H4 (cell line): ENCODE data around the gene RIC8A. TPM values are rescaled to one million over a fixed set of nuclear protein-coding genes. Genes with fewer than 3 reads are reported as not detected.
"Not testable (repeated sequence)": the region's sequence is repeated elsewhere in the genome, so short reads cannot be mapped to it uniquely, and the experiment has no call there.

ENCODE experiments used
- DNase-seq: peaks from one replicate; pipeline ENCODE4 v3.0.0-alpha.2; 2015; ENCODE audit warnings: low spot score
- total RNA-seq: library from RNA; depleted of rRNA; stranded (reverse); fragments of >200 nt; shearing (Covaris generic); gene quantifications from 2 replicates; pipeline ENCODE4 v1.2.3, GENCODE V29; 2014

RIC8A gene
- total RNA-seq, 1 experiment from 2014 or later: 139 TPM

DNA sequence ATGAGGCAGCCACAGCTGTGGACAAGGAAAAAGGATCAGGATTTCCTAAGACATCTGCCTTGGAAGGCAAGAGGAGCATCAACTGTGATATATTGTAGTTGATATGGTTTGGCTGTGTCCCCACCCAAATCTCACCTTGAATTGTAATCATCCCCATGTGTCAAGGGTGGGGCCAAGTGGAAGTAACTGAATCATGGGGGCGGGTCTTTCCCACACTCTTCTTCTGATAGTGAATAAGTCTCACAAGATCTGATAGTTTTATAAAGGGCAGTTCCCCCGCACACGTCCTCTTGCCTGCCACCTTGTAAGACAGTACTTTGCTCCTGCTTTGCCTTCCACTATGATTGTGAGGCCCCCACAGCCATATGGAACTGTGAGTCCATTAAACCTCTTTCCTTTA, 10.2 kb downstream of the RIC8A start:
- DNase-seq: no peak

DNA sequence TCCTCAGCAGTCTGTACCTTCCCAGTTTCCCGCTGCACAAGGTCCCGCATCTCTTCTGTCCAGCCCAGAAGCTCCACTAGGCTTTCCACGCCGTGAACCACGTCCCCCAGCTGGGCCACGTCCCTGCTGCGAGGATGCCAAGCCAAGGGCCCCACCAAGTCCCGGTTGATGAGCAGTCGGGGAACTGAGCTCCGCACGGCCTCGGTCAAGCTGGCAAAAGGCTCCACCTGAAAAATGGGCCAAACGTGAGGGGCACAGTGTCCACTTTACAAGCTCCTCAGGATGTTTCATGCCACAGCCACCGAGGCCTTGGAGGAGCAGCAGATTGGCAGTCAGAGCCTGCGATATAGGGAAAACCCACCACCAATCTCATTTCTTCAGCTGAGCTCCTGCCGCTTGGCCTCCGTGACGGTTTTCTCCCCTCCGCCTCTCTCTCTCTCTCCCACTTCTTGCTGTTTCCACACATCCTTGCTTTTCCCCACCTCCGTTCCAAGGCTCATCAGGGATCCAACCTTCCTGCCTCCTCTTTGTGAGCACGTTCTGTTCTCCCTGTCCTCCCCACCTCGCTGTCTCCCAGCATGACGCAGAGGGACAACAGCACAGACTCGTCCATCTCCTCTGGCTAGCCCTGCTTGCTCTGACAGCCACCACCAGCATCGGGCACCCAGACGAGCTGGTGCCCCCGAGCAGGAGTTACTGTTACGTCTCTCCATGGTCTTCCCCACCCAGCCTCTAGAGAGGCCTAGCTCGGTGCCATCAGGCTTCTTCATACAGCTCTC, 11.5 kb downstream of the RIC8A start:
- no peak for DNase-seq

DNA sequence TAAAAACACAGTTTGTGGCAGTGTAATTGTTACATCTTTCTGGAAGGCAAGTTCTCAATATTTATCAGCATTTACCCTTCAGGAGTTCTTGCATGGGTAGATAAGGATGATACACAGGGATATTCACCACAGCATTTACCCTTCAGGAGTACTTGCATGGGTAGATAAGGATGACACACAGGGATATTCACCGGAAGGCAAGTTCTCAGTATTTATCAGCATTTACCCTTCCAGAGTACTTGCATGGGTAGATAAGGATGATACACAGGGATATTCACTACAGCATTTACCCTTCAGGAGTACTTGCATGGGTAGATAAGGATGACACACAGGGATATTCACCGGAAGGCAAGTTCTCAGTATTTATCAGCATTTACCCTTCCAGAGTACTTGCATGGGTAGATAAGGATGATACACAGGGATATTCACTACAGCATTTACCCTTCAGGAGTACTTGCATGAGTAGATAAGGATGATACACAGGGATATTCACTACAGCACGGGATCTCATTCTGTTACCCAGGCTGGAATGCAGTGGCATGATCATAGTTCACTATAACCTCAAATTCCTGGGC, 13.2 kb downstream of the RIC8A start:
- DNase-seq: not testable (repeated sequence)

DNA sequence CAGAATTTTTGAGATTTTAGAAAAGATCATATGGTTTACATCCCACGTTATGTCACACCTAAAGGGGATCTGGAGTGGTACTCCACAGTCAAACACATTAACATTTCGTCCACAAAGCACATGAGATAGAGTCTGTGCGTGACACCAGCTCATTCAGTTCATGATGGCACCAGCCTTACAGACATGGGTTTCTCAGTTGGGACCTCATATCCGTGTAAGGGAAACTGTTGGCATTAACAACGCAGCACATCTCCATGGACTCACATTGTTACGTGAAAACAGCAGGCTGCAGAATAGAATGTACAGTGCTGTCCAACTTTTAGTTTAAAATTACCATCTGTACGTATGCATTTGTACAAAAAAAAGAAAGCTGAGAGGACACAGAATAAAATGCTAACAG, 14.0 kb downstream of the RIC8A start:
- no peak for DNase-seq

DNA sequence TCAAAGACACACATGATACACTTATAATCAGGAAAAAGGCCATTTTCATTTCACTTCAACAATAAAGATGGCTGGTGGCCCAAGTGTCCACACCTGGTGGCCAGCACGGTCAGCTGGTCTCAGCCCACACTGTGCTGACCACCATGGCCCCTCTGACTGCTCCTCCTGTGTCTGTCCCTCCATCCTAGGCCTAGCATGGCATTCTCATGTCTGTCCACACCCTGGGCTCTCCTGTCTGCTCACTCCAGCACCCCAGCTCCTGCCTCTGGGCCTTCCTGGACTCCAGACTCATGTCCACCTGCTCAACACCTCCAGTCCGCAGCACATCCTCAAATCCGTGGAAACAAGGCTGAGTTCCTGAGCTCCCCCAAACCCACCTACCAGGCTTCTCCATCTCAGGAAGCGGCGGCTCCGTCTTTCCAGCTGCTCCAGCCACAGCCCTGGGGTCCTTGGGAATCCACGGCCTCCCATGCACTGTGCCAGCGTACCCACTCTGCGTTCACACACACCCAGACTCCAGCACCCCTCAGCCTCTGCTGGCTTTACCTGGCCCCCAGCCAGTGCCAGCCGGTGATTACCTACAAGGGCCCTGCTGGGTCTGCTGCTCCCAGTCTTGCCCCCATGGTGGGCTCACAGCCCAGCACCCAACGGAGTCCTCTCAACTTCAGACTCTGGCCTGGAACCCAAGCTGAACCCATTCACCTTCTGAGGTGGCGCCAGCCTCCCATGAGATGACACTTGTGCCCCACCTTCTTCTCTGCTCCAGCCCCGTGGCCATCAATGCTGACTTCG, 14.7 kb downstream of the RIC8A start:
- no peak for DNase-seq

DNA sequence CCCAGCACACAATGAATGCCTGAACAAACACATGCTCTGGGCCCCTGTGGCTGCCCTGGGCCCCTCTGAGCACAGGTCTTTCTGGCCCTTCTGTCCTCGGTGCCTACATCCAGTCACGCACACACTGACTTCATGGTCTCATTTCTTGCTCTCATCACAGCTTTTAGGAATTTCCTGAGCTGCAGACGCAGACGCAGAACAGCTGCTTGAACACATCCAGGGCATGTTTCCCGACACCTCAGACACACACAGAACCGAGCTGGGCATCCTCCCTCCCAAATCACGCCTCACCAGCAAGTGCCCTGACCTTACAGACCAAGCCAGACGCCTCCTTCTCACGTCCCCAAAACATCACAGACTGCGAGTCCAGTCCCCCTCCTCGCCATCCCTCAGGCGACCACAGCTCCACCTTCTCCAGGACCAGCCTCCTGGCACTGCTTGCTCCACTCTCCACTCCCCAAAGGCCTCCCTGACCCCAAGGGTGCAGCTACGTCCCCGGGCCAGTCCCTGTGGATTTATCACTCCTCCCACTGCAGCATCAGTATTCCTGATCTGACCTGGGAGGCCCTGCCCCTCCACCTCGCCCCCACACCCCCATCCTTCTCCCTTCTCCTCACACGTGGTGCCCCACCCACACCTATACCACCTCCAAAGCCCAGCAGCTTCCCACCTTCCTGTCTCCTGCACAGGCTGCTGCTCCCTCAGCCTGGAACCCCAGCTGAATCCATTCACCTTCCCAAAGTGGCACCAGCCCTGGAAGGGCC, 15.7 kb downstream of the RIC8A start:
- no peak for DNase-seq

DNA sequence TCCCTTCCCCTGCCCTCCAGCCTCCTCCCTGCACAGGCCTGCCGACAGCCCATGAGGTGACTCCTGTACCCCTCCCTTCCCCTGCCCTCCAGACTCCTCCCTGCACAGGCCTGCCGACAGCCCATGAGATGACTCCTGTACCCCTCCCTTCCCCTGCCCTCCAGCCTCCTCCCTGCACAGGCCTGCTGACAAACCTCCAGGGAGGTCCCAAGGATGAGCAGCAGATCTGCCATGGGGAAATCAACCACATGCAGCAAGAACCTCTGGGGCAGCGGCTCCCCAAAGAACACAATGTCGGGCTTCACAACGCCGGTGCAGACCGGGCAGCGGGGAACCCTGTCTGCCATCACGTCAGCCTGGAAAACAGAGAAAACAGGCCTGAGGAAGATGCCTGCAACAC, 16.4 kb downstream of the RIC8A start:
- no peak for DNase-seq

DNA sequence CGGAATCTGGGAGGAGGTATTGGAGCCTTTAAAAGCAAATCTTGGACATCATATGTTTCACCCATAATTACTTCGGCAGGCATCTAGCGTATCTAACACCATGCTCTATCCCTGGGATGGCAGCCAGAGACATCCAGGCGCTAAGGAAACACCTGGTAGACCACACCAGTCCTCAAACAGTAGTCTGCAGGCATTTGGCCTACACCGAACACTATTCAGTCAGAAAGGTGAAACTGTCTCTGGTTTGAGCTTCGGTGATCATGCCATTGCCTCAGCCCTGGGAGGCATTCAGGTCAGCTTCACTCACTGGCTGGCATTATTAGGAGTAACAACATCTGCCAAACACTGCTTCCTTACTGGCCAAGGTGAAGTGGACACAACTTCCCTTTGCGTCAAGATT, 16.9 kb downstream of the RIC8A start:
- no peak for DNase-seq

DNA sequence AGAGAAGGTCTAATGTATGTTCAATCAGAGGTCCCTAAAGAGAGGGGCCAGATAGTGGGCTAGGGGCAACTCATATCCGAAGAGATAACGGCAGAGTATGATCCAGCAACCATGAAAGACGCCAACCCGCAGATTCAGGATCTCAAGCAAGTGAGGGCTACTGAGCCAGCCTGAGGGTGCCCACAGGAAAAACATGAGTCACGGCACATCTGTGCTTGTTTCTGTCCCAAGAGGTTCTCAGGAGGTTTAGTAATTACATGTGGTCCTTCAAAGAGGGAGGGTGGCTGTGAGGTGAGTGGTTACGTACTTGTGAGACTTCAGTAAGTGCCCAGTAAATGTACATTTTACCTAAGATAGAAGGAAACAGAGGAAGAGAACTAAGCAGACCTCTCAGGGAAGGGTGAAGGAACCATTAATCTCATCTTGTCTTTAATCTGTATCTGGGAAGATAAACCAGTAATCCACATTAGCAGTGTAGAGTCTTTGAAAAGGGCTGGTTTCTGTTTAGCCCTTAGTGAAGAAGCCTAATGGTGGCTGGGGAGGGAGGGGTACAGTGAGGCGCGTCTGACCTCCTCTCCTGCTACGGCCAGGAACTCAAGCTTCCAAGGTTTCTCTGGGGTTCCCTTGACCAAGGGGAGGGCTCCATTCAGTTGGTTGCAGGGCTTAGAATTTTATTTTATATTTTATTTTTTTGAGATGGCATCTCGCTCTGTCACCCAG, 18.4 kb downstream of the RIC8A start:
- DNase-seq: peak; percentile 68

DNA sequence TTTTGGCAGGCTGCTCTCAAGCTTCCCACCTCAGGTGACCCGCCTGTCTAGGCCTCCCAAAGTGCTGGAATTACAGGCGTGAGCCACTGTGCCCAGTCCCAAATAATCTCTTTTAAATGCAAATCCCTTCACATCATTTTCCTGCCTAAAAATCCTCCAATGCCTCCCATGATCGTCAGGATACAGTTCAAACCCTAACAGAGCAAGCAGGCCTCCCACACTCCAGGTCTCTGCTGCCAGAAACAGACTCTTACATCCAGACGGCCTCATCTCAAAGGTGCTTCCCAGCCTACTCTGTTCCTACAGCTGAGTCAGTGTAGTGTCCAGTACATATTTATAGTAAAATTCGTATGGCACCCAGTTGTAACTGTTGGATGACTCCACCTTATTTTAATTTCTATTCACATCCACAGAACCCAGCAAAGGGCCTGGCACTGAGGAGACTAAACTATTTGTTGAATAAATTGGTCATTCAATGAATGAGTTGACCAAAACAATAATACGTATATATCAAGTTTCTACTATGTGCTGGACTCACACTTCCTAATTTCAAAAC, 20.4 kb downstream of the RIC8A start:
- DNase-seq: no peak

DNA sequence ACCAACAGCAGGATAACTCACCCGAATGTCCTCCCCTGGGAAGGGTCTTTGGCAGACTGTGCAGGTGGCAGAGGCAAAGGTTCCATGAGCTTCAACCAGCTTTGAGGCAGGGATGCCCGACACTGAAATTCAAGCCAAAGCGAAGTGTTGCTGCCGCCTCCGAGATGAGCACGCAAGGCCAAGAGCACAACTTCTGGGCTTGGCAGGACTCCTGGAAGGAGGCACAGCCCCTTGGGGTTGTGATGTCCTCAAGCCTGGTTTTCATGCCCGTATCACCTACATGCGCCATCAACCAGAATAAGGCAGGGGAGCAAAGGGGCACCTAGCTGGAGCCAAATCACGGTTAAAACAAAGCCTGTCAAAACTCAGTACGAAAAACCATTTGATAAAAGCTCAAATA, 22.9 kb downstream of the RIC8A start:
- DNase-seq: no peak

DNA sequence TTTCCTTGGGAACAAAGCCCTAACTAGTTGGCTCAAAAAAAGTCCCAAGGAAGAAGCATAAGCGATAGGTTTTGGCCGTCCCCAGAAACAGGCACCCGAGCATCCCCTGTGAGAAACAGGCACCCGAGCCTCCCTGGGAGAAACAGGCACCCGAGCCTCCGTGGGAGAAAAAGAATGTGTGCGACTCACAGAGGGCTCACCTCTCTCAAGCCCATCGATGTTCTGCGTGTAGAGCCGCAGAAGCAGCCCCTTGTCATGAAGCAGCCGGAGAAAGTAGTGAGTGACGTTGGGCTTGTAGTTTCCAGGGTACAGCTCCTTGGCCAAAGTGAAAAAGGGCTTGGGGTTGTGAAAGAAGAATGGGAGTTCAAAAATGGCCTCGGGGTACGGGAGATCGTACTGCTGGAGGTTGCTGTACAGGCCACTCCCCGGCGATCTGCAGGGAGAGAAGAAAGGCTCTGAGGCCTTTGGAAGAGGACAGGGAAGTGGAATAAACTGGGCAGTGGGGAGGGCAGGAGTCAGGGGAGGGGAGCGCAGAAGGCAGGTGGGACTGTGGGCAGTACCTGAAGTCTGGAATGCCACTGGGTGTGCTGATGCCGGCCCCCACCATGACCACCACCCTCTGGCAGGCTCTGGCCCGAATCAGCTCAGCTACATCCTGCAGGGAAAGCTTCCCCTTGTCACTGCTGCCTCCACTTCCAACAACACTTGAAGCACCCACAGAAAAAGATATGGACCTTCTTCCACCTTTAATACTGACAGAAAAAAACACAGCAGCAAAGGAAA, 25.5 kb downstream of the RIC8A start:
- DNase-seq: no peak

DNA sequence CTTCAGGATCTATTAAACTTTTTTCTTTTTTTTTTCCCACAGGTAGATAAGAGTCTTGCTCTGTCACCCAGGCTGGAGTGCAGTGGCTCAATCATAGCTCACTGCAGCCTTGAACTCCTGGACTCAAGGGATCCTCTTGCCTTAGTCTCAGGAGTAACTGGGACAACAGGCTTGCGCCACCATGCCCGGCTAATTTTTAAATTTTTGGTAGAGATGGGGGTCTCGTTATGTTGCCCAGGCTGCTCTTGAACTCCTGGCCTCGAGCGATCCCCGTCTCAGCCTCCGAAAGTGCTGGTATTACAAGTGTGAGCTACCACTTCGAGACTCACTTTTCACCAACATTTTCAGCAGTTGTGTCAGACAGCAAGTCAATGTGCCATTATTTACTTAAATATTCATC, 27.7 kb downstream of the RIC8A start:
- no peak for DNase-seq

DNA sequence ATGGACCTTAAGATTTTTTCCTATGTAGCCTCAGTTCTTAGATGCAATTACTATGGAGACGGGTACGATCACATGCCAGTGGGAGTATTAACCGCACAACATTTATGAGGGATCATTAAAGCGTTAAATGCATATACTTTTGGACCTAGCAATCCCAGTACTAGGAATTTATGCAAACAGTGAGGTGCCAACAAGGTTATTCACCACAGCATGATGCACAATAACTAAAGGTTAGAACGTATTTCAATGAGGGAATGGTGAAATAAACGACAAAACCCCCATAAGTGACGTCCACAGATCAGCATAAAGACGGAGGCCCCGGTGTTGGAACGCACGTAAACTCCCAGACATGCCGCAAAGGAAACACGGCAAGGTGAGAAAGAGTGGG, 28.1 kb downstream of the RIC8A start:
- DNase-seq: no peak

DNA sequence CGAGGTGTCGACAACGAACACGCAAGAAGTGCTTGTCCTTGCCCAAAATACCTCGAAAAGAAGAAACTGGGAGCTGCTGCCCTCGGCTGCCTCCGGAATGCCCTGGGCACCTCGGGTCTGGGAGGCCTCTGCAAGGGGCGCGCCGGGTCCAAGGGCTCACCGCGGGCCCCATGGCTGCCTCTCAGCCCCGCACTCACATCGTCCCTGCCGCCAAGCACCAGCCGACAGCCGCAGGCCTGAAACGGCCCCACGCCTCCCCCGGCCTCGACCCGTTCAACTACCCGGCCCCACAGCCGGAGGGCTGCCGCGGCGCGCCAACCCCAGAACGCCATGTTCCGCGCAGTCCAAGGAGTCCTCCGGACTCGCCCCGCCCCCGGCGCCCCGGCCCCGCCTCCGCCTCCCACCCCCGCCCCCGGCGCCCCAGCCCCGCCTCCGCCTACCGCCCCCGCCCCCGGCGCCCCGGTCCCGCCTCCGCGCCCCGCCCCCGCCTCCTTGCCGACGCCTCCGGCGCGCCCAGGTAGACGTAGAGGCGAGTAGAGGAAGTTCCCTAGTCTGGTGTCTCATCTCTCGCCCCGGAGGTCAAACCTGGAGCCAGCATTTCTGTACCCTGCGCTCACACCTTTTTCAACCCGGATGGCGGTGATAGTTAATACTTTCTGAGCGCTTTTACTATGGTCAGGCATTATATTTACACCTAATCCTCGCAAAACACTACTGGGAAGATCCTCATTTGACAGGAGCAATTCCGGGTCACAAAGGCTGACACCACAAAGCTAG, 28.7 kb downstream of the RIC8A start, which contains the start of gene SIRT3:
Gene SIRT3, minus strand, starts transcription at position 346 of the 777 bp plus-strand sequence. Its CDS starts 14 bp downstream, at position 332.
- peak; percentile 81 for DNase-seq

DNA sequence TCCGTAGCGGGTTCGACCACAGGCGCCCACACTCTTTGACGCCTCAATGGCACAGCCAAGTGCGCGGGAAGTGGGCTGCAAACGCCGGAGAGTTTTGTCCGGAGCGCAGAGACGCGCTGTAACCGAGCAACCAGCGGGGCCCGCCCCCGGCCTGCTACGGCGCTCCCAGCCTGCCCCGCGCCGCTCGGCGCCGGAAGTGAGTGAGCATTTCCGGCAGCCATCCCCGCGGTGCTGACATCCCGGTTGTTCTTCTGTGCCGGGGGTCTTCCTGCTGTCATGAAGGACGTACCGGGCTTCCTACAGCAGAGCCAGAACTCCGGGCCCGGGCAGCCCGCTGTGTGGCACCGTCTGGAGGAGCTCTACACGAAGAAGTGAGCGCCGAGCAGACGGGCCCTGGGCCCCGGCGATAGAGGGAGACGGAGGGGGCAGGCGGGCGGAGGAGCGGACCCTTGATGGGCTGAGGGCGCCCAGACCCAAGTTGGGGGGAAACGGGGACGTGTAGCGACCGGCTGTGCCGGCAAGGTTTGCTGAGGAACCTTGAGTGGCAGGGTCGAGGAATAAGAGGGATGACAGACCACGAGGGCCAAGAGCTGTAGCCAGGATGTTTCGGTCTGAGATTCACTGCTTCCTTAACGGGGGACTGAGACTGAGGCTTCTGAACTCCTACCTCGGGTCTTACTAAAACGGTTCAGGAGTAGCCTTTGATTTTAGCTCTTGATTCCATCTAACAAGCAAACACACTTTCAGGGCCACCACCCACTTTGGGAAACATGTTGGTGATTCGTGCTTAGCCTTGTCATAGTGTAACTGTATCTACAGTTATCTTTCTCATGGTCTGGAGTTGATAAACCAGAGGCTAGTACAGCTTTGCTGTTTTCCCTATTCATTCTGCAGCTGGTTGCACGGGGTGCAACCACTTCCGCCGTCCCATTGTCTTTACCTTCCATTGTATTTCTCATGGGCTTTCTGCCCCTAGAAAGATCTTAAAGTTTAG, 29.6 kb downstream of the RIC8A start, which contains the start of gene PSMD13:
Gene PSMD13, plus strand, starts transcription at position 203 of the 994 bp plus-strand sequence. Its CDS starts 74 bp downstream, at position 277.
- peak; percentile 78 for DNase-seq

DNA sequence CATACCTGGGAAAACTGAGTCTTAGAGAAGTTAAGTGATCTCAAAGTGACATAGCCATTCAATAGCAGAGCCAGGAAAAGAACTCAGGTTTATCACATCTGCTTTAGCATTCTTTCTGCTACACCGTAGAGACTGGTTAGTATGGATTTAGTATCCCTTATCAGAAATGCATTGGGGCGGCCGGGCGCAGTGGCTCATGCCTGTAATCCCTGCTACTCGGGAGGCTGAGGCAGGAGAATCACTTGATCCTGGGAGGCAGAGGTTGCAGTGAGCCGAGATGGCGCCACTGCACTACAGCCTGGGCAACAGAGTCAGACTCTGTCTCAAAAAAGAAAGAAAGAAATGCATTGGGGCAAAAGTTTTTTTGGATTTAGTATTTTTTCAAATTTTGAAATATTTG, 30.8 kb downstream of the RIC8A start:
- DNase-seq: not testable (repeated sequence)

DNA sequence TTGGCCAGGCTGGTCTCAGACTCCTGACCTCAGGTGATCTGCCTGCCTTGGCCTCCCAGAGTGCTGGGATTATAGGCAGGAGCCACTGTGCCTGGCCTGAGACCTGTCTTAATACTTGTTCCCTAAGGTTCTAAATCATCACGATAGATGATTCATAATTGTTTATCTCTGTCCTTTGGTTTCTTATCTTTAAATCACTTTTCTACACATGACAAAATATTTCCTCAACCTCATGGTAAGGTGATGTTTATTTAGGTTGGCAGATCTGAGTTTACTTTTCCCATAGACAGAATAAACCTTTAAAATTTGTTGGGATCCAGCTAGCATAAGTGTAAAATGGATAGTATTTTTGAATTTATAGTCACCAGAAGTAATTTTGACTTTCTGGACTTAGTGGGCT, 32.8 kb downstream of the RIC8A start:
- no peak for DNase-seq
